Stomach (tissue), 9 donors: ENCODE results near the gene ACSL6. TPM values are rescaled to one million over a fixed set of nuclear protein-coding genes. Genes with fewer than 3 reads are reported as not detected.

ENCODE experiments used
- DNase-seq, 2 donors: peaks; one replicate each; pipeline versions ENCODE4 v3.0.0 to v3.0.0-alpha.2; 2013 to 2019
- H3K27ac ChIP-seq, 5 donors: fragments of 200-600 bp in 4 of 5; sonication (generic) in 4 of 5; one replicate each; pipeline ENCODE4 v1.5.1; 2013 to 2019; ENCODE audit warnings: mild to moderate bottlenecking in 1 of 5, moderate library complexity in 1 of 5
- H3K27me3 ChIP-seq, 3 donors: fragments of 200-600 bp; sonication (generic); one replicate each; pipeline ENCODE4 v1.5.1; 2017 to 2019; ENCODE audit warnings: mixed run types in 1 of 3
- H3K36me3 ChIP-seq, 4 donors: fragments of 200-600 bp; sonication (generic); 1 replicate in 3 of 4; 2 replicates in 1 of 4; pipeline ENCODE4 v1.5.1; 2016 to 2019
- H3K4me1 ChIP-seq, 4 donors: fragments of 200-600 bp; sonication (generic); one replicate each; pipeline ENCODE4 v1.5.1; 2016 to 2019
- H3K4me3 ChIP-seq, 4 donors: fragments of 200-600 bp; sonication (generic) in 3 of 4; one replicate each; pipeline ENCODE4 v1.5.1; 2016 to 2019; ENCODE audit warnings: mild to moderate bottlenecking in 1 of 4
- H3K9me3 ChIP-seq, 4 donors: fragments of 200-600 bp; sonication (generic); one replicate each; pipeline ENCODE4 v1.5.1; 2016 to 2019
- EP300 ChIP-seq: sonication (generic); formaldehyde crosslinking; IDR thresholded peaks from one replicate; pipeline ENCODE4 v1.6.1; 2017; ENCODE audit warnings: antibody characterized with exemption
- POLR2A ChIP-seq, 4 donors: fragments of 450-650 bp; IDR thresholded peaks; one replicate each; pipeline ENCODE4 v1.6.1; 2016; ENCODE audit warnings: antibody characterized with exemption in 4 of 4, control low read depth in 2 of 4, mild to moderate bottlenecking in 1 of 4, moderate library complexity in 1 of 4
- POLR2AphosphoS5 ChIP-seq, 3 donors: sonication (generic); formaldehyde crosslinking; IDR thresholded peaks; one replicate each; pipeline ENCODE4 v1.6.1; 2016; ENCODE audit warnings: antibody characterized with exemption in 3 of 3
- WGBS, 5 donors: extraction: QIAGEN DNeasy Blood & Tissue Kit in 3 of 5; methylation state at CpG; one replicate each; pipeline versions ENCODE4 v1.1.5 to v1.1.7; 2013 to 2018; 5-methylcytosine and 5-hydroxymethylcytosine counted together
- intact Hi-C: fragments of 100-400 bp; cut with DNase I; formaldehyde crosslinking; loops from one replicate; pipeline ENCODE4 v1.15.1; 2023; ENCODE audit warnings: low total_unique reads
- polyA plus RNA-seq, 3 donors: library from polyadenylated mRNA; stranded (reverse); fragments of 200-250 nt; gene quantifications; one replicate each; pipeline ENCODE4 v1.2.3, GENCODE V29; 2013
- total RNA-seq, 5 donors: library from RNA; depleted of rRNA; stranded (reverse); fragments of >200 nt; gene quantifications; one replicate each; pipeline versions ENCODE4 v1.1.0 to v1.2.3, GENCODE V29; 2014 to 2016
- TF ChIP-seq, protein P1 (sequence below), 7 experiments: fragments of 450-650 bp in 4 of 7; fragments of 200-600 bp in 3 of 7; sonication (generic) in 3 of 7; IDR thresholded peaks; one replicate each; pipeline ENCODE4 v1.5.1; 2016 to 2019; ENCODE audit warnings: antibody characterized with exemption in 7 of 7, control low read depth in 2 of 7, mild to moderate bottlenecking in 1 of 7
- donor health status: healthy with polysubstance abuse.
- donor health status: Bipolar disorder and iron deficiency.
- donor health status: healthy.

The ACSL6 gene
- total and polyA plus RNA-seq, 8 donors, result 0.19 to 7.2 (median 1.1) TPM; not detected in 2

DNA sequence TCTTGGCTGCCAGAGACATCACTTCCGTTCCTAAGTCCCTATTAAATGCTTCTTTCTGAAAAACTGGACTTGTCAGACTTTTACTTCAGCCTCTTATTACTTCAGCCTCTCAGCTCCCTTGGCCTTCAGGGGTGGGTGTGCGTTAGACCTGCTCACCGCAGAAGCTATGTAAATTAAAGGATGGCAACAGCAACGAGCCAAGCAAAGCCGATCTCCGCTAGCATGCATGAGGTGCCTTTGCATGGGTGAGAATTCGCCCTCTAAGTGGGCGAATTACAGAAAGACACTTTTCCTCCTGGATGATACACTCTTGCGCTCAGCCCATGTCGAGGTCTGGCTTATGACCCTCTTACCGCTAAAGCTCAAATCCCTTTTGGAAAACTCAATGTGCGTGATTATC is 38.1 kb upstream of the ACSL6 start:
- Histone ChIP-seq H3K27me3 (no peaks in the 10 kb centered on the region), H3K4me3 (no peak overlapping the region), H3K27ac (no peak overlapping the region), H3K4me1 (no peaks in the 10 kb centered on the region), H3K9me3 (no peaks in the 10 kb centered on the region), H3K36me3 (no peaks in the 10 kb centered on the region)
- intact Hi-C loops, result no loop called here
- DNase-seq, result no peak
- WGBS, 5 donors, result 87 to 92% (median 90%) methylated on average over 12 of the region's 12 CpGs
- TF ChIP-seq POLR2A (IDR thresholded peaks at IDR 0.05), result no peak
- no peak for TF ChIP-seq EP300
- TF ChIP-seq, protein P1, sequence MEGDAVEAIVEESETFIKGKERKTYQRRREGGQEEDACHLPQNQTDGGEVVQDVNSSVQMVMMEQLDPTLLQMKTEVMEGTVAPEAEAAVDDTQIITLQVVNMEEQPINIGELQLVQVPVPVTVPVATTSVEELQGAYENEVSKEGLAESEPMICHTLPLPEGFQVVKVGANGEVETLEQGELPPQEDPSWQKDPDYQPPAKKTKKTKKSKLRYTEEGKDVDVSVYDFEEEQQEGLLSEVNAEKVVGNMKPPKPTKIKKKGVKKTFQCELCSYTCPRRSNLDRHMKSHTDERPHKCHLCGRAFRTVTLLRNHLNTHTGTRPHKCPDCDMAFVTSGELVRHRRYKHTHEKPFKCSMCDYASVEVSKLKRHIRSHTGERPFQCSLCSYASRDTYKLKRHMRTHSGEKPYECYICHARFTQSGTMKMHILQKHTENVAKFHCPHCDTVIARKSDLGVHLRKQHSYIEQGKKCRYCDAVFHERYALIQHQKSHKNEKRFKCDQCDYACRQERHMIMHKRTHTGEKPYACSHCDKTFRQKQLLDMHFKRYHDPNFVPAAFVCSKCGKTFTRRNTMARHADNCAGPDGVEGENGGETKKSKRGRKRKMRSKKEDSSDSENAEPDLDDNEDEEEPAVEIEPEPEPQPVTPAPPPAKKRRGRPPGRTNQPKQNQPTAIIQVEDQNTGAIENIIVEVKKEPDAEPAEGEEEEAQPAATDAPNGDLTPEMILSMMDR (IDR thresholded peaks at IDR 0.05), result no peak
- no peak for TF ChIP-seq POLR2AphosphoS5 (IDR thresholded peaks at IDR 0.05)

DNA sequence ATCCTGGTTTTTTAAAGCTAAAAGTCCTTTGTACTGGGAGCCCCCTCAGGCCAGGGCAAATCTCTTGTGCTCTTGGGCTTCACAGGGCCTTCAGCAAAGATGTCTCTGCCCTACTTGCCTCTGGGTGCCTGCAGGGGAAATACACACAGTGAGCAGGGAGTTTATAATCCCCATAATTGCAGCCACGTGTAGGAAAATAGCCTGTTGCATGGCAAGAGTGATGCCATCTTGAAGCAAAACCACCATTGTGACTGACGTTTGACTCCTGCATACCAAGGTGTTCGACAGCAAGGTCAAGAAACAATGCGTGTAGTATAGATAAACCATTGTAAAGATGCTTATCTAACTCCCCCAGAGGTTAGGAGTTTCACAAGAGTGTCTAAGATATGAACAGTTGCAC is 37.6 kb upstream of the ACSL6 start:
- no peaks in the 10 kb centered on the region for H3K4me1 ChIP-seq
- no peaks in the 10 kb centered on the region for H3K36me3 ChIP-seq
- 42 to 60% (median 57%) methylated on average over 4 of the region's 4 CpGs for WGBS, 5 donors
- H3K27me3 ChIP-seq, result no peaks in the 10 kb centered on the region
- DNase-seq, result no peak
- TF ChIP-seq, protein P1 (IDR thresholded peaks at IDR 0.05), result no peak
- TF ChIP-seq POLR2A (IDR thresholded peaks at IDR 0.05) (no peak), POLR2AphosphoS5 (IDR thresholded peaks at IDR 0.05) (no peak), EP300 (no peak)
- H3K4me3 ChIP-seq, result no peak overlapping the region
- intact Hi-C loops, result no loop called here
- no peaks in the 10 kb centered on the region for H3K9me3 ChIP-seq
- no peak overlapping the region for H3K27ac ChIP-seq

DNA sequence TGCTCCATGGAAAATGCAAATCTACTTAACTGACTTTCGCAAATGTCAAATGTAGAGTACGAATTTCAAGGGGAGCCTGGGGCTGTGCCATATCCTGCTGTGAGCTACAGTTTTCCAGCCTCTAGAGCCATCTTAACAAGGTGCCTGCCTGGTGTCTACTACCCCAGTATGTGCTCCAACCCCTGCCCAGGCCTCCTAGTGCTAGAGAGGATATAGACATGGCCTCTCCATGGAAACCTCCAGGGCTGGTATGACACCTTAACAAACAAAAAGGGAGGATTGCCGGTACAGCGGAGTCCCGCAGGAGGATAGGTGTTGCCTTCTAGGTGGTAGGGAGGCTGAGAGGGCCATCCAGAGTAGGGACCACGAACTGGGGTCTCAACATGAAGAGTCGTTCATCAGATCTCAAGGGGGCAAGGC is 35.4 kb upstream of the ACSL6 start:
- Histone ChIP-seq H3K27ac (no peak overlapping the region), H3K9me3 (no peaks in the 10 kb centered on the region), H3K4me1 (no peaks in the 10 kb centered on the region), H3K4me3 (no peak overlapping the region), H3K27me3 (peaks cover 0 to 13% (median 0%) of the 10 kb centered on the region in 3 donors), H3K36me3 (no peaks in the 10 kb centered on the region)
- WGBS, 5 donors, result 72 to 81% (median 74%) methylated on average over 7 of the region's 7 CpGs
- no peak for DNase-seq
- TF ChIP-seq, protein P1 (IDR thresholded peaks at IDR 0.05), result no peak
- TF ChIP-seq POLR2A (IDR thresholded peaks at IDR 0.05) (no peak), POLR2AphosphoS5 (IDR thresholded peaks at IDR 0.05) (no peak), EP300 (no peak)
- intact Hi-C loops, result no loop called here

DNA sequence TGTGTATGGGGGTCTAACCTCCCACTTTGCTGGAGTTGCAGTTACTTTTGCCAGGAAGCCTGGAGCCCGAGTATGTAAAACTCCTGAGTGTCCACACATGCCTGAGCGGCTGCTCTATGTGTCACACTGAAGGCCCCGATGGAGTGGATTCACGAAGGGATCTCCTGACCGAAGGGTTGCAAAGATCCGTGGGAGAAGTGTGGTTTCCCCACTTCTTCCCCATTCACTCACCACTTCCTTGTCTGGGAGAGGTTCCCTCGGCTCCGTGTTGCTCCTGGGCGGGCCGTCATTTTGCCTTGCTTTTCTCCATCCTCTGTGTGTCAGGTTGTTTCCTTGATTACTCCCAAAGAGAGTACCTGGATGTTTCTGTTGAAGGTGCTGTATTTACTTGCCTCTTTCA is 32.7 kb upstream of the ACSL6 start:
- H3K27ac ChIP-seq, result no peak overlapping the region
- TF ChIP-seq, protein P1 (IDR thresholded peaks at IDR 0.05), result no peak
- no peak for TF ChIP-seq POLR2AphosphoS5 (IDR thresholded peaks at IDR 0.05)
- no peak for TF ChIP-seq EP300
- no peak for TF ChIP-seq POLR2A (IDR thresholded peaks at IDR 0.05)
- DNase-seq, result peak in 1 of 2 donors; percentile 23
- intact Hi-C loops, result no loop called here
- peaks cover 0 to 13% (median 0%) of the 10 kb centered on the region in 3 donors for H3K27me3 ChIP-seq
- no peaks in the 10 kb centered on the region for H3K4me1 ChIP-seq
- H3K36me3 ChIP-seq, result no peaks in the 10 kb centered on the region
- H3K4me3 ChIP-seq, result no peak overlapping the region
- WGBS, 5 donors, result 49 to 86% (median 83%) methylated on average over 6 to 10 of the region's 10 CpGs
- no peaks in the 10 kb centered on the region for H3K9me3 ChIP-seq
